NCI-H2227 treated with DMSO at 0.1 percent for 48 hours (cell line): ENCODE data around the gene MZT1.
"Not testable (repeated sequence)": the region's sequence is repeated elsewhere in the genome, so short reads cannot be mapped to it uniquely, and the experiment has no call there.

Source experiments
- DNase-seq: peaks from one replicate; lab custom pipeline; 2025; lab: John Stamatoyannopoulos, UW

MZT1 gene, protein sequence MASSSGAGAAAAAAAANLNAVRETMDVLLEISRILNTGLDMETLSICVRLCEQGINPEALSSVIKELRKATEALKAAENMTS

DNA sequence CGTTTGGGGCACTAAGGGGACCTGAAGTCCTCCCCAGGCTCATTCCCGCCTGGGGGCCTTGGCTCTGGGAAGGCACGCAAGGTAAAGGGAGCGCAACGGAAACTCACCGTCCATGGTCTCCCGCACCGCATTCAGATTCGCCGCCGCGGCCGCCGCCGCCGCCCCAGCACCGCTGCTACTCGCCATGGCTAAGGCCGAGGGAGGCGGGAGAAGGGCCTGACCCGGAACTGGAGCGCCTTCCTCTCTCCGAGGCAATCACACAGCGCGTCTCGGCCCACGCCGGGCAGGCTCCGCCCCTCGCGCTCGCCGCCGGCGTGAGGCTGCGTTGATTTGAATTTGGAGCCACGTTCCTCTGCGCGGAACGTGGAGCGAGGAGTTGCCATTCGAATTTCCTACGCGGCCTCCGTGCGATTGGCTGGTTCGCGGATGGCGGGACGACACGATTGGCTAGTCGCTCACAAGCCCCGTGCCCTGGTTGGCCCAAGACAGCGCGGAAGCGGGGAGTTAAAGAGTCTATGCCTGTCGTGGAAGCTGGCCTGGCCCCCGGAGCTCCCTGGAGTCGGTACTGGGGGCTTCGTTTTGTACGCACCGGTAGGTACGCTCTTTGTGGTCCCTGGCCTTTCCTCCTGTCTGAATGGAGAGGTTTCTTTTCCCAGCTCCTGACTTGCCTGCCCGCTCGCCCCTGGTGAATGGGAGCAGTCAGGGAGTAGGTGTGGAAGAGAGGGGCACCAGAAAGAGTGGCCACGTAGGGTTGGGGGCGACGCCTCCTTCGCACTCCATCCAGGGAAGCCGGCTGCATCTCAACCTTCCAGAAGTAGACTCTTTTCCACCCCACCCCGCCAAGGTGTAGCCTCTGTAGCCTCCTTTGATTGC is at the start of gene MZT1, which contains the start of gene BORA:
TSS of gene MZT1 (minus strand) at position 213 of the 873 bp plus-strand sequence. CDS start at position 186, 27 bp downstream.
TSS of gene BORA (plus strand) at position 507 of the 873 bp plus-strand sequence. CDS start 1,018 bp downstream, outside the sequence.
- peak; percentile 93 for DNase-seq

DNA sequence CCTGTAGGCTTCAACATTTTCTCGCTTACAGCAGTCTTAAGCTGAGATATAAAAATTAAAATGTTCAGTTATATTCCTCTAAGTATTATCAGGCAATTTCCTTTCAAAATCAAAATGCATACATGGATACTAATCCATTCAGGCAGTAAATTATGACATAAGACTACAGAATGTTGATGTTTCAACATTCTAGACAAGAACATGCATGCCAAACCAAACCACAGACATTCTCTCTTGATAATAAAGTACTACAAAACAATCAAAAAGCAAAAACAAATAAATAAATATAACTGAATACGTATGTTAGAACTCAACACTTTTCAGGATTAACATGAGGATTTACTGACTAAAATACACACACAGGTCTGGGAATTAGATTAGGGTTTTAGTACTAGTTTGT is 46.6 kb upstream of the MZT1 start:
- DNase-seq: no peak

DNA sequence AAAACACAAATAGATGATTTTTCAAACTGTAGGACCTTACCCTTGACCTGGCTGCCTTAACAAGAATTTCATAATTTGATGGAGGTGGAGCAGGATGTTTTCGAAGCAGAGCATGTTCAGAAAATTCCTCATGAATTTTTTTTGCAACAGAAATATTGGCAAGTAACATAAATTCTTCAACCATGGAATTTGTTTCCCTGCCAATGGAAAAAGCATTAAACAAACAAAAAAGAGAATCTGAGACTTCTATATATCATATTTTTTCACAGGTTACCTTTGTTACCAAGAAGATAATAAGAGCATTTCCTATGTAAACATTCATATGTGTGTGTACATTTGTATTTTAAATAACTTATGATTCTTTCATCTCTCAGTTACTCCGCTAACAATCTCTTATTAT is 36.0 kb upstream of the MZT1 start:
- DNase-seq: no peak

DNA sequence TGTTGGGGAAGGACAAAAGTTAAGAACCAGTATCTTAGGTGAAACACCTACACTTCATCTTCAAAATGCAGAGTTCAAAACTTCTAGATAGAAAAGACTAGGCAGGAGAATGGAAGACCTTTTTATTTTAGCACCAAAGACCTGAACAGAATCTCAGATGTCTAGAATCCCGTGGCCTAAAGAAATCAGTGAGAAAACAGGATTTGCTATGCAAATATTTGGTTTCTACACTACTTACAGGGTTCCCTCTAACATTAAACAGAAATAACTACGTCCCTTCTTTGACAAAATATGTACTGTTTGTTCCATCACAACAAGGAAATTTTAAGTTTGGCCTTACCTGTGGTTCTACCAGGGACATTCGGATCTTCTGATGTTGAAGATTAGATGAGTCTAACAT is 32.8 kb upstream of the MZT1 start:
- DNase-seq: no peak

DNA sequence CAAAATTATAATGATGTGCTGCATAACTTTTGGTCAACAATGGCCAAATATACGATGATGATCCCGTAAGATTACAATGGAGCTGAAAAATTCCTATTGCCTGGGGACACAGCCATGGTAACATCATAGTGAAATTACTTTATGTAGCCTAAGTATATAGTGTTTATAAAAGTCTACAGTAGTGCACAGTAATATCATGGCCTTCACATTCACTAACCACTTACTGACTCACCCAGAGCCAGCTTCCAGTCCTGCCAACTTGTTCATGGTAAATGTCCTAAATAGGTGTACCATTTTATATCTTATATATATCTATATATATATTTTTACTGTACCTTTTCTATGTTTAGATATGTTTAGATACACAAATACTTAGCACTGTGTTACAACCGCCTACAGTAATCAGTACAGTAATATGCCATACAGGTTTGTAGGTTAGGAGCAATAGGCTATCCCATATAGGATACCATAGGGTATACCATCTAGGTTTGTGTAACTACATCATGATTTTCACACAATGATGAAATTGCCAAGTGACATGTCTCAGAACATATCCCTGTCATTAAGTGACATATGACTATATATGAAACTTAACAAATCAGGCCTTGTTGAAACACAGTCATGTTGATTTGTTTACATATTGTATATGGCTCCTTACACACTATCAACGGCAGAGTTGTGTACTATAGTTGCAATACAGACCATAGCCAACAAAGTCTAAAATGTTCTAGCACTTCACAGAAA is 30.5 kb upstream of the MZT1 start:
- DNase-seq: no peak

DNA sequence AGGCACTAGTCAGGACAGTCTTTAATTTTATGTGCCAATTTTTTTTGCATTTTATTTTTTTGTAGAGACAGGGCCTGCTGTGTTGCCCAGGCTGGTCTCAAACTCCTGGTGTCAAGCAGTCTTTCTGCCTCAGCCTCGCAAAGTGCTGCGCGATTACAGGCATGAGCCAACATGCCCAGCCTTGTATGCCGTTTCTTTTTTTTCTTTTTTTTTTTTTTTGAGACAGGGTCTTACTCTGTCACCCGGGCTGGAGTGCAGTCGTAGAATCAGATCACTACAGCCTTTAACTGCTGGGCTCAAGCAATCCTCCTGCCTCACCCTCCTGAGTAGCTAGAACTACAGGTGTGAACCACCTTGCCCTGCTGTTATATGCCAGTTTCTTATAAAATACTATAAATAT is 26.7 kb upstream of the MZT1 start:
- DNase-seq: no peak

DNA sequence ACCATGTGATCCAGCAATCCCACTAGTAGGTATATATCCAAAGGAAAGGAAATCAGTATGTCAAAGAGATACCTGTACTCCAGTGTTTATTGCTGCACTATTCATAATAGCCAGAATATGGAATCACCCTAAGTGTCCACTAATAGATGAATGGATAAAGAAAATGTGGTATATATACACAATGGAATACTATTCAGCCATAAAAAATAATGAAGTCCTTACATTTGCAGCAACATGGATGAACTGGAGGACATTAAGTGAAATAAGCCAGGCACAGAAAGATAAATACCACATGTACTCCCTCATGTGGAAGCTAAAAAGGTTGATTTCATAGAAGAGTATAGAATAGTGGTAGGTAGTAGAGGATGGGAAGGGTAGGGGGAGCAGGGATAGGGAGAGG is 23.8 kb upstream of the MZT1 start:
- DNase-seq: no peak

DNA sequence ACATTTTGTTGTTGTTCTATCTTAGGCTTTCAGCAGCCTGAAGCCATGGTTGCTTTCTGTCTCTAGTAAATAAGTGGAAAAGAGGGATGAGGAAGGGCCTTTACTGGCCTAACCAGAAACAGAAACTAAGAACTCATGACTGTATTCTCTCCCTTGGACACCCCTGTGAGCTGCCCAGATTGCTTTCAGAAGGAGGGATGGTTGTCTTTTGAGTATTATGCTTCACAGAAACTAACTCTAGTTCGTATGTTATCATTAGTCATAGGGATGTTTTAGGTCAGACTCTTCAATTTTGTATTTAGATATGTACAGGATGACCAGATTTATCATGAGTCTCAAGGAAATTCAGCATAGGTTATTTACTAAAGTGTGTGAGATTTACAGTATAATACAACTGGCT is 17.8 kb upstream of the MZT1 start:
- no peak for DNase-seq

DNA sequence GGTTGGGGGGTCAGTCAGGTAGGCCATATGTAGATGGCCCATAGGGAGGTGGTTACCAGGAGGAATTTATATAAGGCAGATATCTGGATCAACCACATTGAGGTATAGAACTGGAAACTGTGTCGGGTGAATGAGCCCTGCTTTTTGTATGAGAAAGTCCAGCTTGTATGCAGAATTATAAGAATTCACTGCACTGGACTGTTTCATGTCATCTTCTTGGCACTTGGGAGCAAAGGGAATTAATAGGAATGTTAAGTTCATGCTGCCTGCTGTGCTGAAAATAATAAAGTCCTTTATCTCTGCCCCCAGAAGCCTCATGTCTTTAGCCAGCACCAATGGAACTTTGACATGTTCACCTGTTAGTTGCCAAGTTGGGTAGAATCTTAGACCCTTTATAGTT is 12.6 kb upstream of the MZT1 start:
- DNase-seq: no peak

DNA sequence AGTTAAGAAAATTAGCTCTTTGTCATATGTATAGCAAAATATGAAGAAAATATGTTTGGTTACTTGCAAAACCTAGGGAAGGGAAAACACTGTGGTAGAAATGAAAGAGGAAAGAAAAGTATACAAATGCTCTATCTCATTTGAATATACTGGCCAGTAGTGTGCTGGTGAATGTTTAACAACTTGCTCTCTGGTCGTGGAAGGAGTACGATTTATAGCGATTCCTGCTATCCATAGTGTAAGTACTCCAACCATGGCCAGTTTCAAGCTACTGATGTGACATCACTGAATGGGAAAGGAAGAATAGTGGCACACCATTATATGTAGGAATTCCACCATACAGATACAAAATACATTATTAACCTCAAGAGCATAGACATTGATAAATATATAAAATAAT is 9.6 kb upstream of the MZT1 start:
- no peak for DNase-seq

DNA sequence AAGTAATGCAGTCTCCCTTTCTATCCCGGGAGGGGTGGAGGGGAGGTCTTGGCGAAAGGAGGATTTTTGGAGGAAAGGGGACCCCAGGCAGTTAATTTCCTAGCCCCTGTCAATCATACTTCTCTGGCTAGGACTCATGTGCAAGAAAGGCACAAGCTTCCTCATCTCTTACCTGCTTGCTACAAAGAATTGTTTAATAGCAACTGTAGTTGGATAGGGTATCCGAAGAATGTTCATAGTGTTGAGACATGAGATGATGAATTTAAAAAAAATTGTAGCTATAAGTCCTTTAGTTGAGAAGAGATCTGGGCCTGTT is 819 bp upstream of the MZT1 start:
- no peak for DNase-seq

DNA sequence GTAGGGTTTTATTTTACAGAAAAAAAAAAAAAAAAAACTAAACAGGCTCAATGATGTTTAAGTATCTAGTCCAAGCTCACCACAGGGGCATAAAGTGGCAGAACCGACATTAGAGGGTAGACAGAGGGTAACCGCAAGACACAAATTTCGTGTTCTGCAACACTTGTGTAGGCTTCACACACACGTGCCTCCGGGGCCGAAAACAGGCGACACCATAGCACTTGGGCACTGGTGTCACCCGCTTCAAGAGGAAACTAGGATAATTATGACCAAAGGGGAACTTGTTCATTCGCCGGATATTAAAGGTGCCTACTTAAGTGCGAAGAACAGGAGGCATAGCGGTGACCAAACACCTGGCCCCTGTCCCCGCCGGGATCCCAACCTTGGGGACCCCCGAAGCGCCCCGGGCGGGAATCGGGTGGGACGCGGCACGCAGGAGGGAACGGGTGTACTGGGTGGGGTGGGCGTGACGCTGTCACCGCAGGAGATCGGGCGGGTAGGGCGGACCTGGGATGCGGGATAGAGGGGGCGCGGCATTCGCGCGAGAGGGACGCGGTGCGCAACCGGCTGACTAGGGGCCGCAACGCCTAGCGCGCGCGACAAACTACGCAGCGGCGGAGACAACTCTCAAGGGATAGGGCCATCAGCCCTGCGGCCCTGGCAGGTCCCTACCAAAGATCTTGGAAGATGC is 558 bp downstream of the MZT1 start:
- no peak for DNase-seq

DNA sequence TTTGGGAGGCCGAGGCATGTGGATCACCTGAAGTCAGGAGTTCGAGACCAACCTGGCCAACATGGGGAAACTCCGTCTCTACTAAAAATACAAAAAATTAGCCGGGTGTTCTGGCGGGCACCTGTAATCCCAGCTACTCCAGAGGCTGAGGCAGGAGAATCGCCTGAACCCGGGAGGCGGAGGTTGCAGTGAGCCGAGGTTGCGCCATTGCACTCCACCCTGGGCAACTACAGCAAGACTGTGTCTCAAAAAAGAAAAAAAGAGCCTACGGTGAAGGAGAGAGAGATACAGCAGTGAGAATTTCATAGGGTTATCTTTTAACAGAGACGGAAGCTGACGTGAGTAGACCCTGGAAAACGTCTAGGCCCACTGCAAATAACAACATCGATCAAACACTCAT is 1.2 kb downstream of the MZT1 start:
- not testable (repeated sequence) for DNase-seq

DNA sequence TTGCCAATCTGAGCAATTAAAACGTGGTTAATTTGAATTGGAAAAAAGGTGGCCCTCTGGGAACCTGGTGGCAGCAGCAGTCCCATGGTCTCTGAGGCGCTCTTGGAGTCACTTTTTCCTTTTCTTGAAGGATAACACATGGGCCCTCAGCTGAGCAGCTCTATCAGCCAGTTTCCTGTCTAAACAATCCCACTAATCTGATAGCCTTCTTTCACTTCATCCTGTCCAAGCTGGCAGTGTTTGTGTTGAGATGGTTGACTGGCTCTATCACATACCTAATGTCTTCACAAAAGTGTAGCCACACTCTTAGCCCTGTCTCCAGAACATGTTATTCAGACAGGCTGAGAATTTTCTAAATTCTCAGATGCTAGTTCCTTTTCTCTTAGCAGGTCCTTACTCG is 10.7 kb downstream of the MZT1 start:
- no peak for DNase-seq

DNA sequence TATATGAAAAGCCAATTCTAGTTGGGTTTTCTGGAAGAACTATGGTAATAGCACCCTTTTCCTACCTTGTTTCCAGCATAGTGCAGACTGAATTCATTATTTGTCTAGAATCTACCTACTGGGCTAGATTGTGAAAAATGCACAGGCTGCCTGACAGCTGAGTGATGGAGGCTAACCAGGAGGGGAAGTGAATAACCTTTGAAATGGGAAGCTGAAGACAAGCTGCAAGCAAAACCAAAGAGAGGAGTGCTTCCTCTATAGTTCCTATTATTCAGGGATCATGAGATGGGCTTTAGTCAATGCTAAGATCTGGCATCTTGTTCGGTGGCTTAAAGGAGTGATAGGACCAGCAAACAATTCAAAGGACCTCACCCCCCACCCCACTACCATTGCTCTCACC is 26.9 kb downstream of the MZT1 start:
- no peak for DNase-seq

DNA sequence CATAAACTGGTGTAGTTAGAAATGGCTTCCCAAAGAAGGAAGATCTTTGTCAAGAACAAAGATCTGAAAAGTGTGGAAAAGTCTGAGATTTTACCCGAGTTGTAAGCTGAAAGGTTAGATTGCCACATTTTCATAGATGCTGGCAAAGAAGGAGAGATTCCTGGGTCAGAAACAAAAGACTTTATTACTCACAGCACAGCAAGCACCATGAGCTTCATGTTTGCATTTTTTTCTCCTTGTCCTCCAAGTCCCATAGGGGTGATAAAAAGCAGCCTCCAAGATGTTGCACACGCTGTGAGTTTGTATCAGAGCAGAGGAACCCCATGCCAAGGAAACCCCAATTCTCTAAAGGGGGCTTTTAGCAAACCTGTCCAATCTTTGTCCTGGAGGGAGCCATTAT is 29.3 kb downstream of the MZT1 start:
- DNase-seq: no peak

DNA sequence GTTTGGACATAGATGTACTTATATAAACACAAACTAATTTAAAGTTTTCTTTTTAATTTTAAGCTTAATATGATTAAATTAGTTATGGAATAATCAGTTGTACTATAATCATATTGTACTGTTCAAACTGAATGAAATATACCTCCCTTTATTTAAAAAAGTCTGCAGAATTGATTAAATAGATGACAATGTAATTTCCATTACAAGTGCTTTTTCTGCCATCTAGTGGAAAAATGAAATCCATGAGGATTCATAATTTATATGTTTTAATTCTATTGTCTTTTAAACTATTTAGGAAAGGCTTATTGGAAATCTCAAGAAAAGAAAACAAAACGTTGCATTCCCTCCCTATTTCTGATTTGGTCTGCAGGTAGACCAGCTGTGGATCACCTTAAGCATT is 30.9 kb downstream of the MZT1 start:
- DNase-seq: no peak

DNA sequence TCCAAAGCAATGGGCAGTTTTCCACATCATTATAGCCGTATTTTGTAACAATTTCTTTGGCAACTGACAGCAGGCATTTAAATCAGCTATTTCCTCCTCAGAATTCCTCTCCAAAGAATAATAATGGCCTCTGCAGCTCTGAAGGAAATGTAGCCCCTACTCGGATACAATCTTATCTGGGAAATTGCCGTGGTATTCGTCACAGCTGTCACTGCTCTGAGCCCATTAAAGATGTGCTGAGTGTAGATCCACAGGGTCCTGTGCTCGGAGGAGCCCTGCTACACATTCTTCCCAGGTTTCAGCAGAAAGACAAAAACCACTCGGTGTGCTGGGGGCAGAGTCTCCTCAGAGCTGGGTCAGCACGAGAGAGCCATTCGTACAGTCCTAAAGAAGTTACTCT is 33.1 kb downstream of the MZT1 start:
- no peak for DNase-seq

DNA sequence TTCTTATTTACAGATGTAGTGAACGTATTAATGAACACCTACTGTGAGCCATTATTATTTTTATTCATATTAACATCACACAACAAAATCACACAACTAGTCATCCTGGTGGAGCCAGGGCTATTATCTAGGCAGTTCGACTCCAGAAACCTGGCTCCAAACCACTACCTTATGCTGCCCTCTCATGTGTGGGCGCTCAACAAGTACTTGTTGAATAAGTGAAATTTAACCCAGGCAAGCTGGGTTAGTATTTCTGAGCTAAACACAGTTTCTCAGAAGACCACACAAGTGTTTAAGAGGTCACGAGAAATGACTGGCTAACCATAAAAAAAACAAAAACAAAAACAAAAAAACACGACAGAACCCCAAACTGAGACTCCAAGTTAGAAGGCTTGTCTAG is 33.6 kb downstream of the MZT1 start:
- no peak for DNase-seq

DNA sequence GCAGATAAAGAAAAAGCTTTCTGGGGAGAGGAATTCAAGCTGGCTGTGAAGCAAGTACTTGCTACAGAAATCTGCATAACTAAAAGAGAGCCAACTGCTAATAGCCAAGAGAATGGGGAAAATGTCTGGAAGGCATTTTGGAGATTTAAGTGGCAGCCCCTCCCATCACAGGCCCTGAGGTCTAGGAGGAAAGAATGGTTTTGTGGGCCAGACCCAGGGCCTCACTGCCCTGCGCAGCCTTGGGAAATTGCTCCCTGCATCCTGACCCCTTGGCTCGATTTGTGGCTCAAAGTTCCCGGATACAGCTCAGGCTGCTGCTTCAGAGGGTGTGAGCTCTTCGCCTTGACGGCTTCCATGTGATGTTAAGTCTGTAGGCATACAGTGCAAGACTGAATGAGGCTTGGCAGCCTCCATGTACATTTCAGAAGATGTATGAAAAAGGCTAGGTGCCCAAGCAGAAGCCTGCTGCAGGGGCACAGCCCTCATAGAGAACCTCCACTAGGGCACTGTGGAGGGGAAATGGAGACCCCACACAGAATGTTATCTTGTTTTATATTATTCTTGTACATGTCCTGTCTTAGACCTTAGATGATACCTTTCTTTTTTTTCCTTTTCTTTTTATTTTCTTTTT is 34.4 kb downstream of the MZT1 start:
- DNase-seq: no peak

DNA sequence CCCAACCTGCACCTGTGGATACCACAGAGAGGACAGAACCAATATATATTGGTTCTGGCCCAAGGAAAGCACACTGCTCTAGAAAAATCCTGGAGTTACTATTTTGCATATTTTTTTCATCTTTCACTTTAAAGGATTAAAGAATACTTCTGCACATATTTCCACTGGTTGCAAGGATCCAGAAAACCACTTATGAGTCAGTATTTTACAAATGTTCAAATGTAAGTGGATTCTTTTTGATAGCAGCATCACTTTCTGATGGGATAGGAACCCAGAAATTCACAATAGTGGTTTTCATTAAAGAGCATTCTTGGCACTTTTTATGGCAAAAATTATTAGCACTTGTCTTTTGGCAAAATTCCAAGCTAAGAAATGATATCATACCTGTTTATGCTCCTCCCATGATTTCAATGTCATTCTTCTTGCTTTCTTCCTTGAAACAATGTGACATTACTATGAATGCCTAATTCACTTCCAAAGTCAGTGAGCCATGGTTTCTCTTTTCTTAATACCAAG is 38.2 kb downstream of the MZT1 start:
- DNase-seq: no peak

DNA sequence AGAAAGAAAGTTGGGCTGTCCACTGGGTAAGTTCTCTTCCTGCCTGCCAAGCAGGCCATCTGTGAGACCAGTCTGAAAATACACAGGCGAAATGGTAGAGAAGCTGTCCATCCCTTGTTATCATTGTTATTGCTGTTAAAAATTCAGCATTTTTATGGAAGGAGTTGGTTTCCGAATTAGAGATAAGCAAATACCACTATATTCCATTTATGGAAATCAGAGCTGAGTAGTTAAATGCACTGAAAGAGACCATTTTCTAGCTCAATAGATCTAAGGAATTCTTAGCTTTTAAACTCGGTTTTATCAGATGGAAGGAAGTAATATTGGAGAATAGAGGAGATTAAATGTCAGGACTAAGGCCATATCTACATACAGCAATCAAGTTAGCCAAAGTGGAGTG is 40.7 kb downstream of the MZT1 start:
- no peak for DNase-seq
